Measurements from ENCODE around the gene ACTN3.
"Not testable (repeated sequence)": the region's sequence is repeated elsewhere in the genome, so short reads cannot be mapped to it uniquely, and the experiment has no call there.

ACTN3 gene

DNA sequence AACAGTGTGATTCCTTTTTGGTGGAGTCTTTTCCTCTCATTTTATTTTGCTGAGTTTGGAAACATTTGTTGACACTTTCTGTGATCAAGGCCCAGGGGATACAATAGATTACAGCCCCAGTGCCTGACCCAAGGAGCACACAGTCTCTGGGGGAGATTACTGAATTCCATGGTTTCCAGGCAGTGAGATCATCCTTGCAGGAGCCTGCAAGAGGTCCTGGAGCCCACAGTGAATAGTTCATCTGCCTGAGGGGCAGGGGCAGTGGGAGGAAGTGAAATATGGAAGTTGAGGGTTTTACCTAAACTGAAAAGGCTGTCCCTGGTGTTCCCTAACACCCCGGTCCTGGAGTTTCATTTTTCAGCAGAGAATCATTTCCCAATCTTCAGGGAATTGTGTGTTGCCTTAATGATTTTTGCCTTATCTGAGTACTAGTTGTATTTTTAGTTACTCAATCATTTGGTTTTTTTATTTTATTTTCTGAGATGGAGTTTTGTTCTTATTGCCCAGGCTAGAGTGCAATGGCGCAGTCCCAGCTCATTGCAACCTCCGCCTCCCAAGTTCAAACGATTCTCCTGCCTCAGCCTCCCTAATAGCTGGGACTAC lies 54.0 kb downstream of the ACTN3 start:
- DNase-seq, result no peak

DNA sequence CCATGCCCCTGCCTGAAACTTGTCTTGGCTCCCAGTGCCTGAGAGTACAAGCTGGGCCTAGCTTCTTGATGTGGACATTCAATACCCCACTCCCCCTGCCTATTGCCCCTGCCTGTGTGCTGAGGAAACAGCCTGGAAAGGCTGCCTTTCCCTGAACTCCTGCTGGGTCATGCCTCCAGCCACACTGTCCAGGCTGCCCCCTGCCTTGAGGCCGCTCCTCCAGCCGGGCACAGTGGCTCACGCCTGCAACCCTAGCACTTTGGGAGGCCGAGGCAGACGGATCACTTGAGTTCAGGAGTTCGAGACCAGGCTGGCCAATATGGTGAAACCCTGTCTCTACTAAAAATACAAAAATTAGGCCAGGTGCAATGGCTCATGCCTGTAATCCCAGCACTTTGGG lies 56.4 kb downstream of the ACTN3 start:
- no peak for DNase-seq

DNA sequence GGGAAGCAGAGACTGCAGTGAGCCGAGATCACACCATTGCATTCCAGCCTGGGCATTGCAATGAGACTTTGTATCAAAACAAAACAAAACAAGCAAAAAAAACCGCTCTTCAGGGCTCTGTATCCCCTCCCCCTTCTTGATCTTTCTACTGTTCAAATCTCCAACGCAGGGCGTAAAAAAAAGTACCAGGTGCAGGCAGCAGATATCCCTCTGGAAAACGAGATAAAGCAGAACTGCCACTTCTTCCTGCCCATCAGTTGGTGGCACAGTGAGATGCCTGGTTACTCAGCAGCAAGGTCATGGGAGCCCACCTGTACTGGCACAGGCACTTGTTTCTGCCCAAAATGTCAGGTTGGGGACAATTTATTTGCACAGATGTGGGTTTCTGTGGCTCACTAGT lies 57.5 kb downstream of the ACTN3 start:
- no peak for DNase-seq

DNA sequence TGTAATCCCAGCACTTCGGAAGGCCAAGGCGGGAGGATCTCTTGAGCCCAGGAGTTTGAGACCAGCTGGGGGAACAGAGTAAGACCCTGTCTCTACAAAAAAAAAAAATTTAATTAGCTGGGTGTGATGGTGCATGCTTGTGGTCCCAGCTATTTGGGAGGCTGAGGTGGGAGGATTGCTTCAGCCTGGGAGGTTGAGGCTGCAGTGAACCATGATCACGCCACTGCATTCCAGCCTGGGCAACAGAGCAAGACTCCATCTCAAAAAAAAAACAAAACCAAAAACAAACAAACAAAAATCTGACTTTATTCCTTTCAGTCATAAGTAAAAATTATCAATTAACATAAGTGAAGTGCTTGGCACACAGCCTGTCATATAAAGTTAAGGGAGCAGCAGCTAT lies 59.9 kb downstream of the ACTN3 start:
- DNase-seq, result not testable (repeated sequence)

DNA sequence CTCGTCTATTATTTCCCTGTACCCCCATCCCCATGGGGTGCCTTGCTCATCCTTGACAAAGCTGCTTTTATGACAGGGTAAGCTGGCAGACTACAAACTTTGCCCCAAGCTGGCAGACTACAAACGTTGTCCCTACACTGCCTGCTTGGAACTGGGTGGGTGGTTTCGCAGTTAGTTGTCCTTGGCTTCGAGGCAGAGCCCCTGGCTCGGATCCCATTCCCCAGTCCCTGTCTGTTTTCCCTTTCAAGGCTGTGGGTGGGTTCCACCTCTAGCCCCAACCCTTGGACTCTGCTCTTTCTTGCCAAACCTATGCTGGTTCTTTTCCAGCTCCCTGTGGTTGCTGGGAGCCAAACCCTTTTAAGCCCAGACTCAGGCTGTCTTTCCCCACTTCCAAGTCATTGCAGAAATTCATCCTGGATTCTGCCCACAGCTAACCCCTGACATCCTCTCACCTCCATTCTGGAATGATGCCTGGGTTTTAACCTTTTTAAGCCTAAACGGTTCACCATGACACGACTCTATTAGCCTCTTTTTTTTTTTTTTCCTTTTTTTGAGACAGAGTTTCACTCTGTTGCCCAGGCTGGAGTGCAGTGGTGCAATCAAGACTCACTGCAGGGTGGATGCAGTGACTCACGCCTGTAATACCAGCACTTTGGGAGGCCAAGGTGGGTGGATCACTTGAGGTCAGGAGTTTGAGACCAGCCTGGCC lies 60.6 kb downstream of the ACTN3 start:
- DNase-seq, result no peak

DNA sequence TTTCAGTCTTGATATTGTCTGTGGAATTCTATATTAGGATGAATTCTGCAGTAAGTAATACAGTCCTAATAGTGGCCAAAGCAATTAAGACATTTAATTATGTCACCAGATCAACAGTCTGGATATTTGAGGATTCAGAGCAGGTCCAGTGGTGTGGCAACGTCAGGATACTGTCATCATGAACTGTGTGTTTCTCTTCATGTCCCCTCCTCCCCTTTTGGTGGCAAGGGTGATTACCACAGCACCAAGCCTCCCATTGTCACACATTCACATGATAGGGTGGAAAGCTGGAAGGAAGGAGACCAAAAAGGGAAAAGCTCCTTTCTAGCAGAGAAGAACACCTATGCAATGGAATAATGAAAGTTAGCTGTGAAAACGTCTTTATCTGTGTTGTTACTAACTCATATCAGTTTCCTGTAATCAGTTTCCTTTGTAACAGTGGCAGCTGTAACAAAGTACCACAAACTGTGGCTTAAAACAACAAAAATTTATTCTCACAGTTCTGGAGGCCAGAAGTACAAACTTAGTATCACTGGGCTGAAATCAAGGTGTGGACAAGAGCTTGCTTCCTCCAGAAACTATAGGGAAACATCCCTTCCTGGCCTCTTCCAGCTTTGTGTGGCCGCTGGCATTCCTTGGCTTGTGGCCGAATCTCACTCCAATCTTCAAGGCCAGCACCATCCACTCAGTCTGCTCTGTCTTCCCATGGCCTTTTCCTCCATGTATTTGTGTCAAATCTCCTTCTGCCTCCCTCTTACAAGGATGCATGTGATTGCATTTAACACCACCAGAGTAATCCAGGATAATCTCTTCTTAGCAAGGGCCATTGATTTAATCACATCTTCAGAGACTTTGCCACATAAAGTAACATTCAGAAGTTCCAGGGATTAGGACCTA lies 63.3 kb downstream of the ACTN3 start:
- peak in 1 of 2 experiments; percentile 41 for DNase-seq

DNA sequence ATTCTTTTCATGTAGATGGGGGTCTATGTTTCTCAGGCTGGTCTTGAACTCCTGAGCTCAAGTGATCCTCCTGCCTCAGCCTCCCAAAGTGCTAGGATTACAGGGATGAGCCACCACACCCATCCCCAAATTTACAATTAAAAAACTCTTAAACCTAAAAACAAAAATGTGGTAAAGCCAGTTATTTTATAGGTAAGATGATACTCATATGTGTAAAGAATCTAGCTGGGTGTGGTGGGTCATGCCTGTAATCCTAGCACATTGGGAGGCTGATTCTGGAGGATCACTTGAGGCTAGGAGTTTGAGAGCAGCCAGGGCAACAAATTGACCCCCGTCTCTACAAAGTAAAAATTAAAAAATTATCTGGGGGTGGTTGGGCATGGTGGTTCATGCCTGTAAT lies 65.8 kb downstream of the ACTN3 start:
- no peak for DNase-seq

Measured in NCI-H524 (cell line).